Duodenal mucosa (tissue), 2 donors: ENCODE data around the gene TMEM266.

ENCODE experiments used
- H3K27ac ChIP-seq: one replicate; pipeline ENCODE4 v1.7.0; 2013; ENCODE audit warnings: low read depth, low read length
- H3K27me3 ChIP-seq, 2 donors: one replicate each; pipeline ENCODE4 v1.7.0; 2013; ENCODE audit warnings: low read length in 2 of 2, control low read depth in 1 of 2; ENCODE audit not compliant: insufficient read depth in 2 of 2, control insufficient read depth in 1 of 2
- H3K36me3 ChIP-seq, 2 donors: one replicate each; pipeline ENCODE4 v1.7.0; 2013; ENCODE audit warnings: low read length in 2 of 2, control low read depth in 1 of 2; ENCODE audit not compliant: insufficient read depth in 2 of 2, control insufficient read depth in 1 of 2
- H3K4me1 ChIP-seq, 2 donors: one replicate each; pipeline ENCODE4 v1.7.0; 2013; ENCODE audit warnings: low read length in 2 of 2, control low read depth in 1 of 2; ENCODE audit not compliant: insufficient read depth in 2 of 2, control insufficient read depth in 1 of 2
- H3K4me3 ChIP-seq, 2 donors: one replicate each; pipeline ENCODE4 v1.7.0; 2013; ENCODE audit warnings: low read length in 2 of 2, low read depth in 1 of 2
- H3K9ac ChIP-seq, 2 donors: one replicate each; pipeline ENCODE4 v1.7.0; 2013; ENCODE audit warnings: low read length in 2 of 2, low read depth in 1 of 2
- H3K9me3 ChIP-seq, 2 donors: one replicate each; pipeline ENCODE4 v1.7.0; 2013; ENCODE audit warnings: low read length in 2 of 2, control low read depth in 1 of 2; ENCODE audit not compliant: control insufficient read depth in 1 of 2

The TMEM266 gene

GRCh38 chr15:76065793-76066192, 6.0 kb downstream of the TMEM266 start:
- H3K4me3 ChIP-seq, result no peak overlapping the region
- H3K27ac ChIP-seq, result no peak overlapping the region
- H3K9me3 ChIP-seq, result no peaks in the 10 kb centered on the region
- no peak overlapping the region for H3K9ac ChIP-seq
- H3K4me1 ChIP-seq, result no peaks in the 10 kb centered on the region
- H3K36me3 ChIP-seq, result no peaks in the 10 kb centered on the region
- H3K27me3 ChIP-seq, result peaks cover 11 to 31% of the 10 kb centered on the region in 2 donors

GRCh38 chr15:76070192-76070591, 10.4 kb downstream of the TMEM266 start:
- Histone ChIP-seq H3K27me3 (peaks cover 0 to 10% of the 10 kb centered on the region in 2 donors), H3K4me3 (no peak overlapping the region), H3K9ac (no peak overlapping the region), H3K27ac (no peak overlapping the region), H3K4me1 (no peaks in the 10 kb centered on the region), H3K9me3 (no peaks in the 10 kb centered on the region), H3K36me3 (no peaks in the 10 kb centered on the region)

- no peak overlapping the region for H3K27ac ChIP-seq
- H3K9ac ChIP-seq, result no peak overlapping the region
- no peak overlapping the region for H3K4me3 ChIP-seq
- no peaks in the 10 kb centered on the region for H3K36me3 ChIP-seq
- H3K4me1 ChIP-seq, result no peaks in the 10 kb centered on the region
- H3K9me3 ChIP-seq, result no peaks in the 10 kb centered on the region
- peaks cover 0 to 3% of the 10 kb centered on the region in 2 donors for H3K27me3 ChIP-seq
Observed at GRCh38 chr15:76070921-76071635, 11.3 kb downstream of the TMEM266 start.

GRCh38 chr15:76071806-76072205, 12.0 kb downstream of the TMEM266 start:
- Histone ChIP-seq H3K9me3 (no peaks in the 10 kb centered on the region), H3K36me3 (no peaks in the 10 kb centered on the region), H3K4me1 (no peaks in the 10 kb centered on the region), H3K4me3 (no peak overlapping the region), H3K27ac (no peak overlapping the region), H3K9ac (no peak overlapping the region), H3K27me3 (no peaks in the 10 kb centered on the region)

GRCh38 chr15:76073554-76073953, 13.8 kb downstream of the TMEM266 start:
- Histone ChIP-seq H3K27ac (no peak overlapping the region), H3K4me3 (no peak overlapping the region), H3K9me3 (no peaks in the 10 kb centered on the region), H3K27me3 (no peaks in the 10 kb centered on the region), H3K9ac (no peak overlapping the region), H3K36me3 (no peaks in the 10 kb centered on the region), H3K4me1 (no peaks in the 10 kb centered on the region)

- H3K27me3 ChIP-seq, result no peaks in the 10 kb centered on the region
- no peaks in the 10 kb centered on the region for H3K4me1 ChIP-seq
- no peaks in the 10 kb centered on the region for H3K9me3 ChIP-seq
- no peaks in the 10 kb centered on the region for H3K36me3 ChIP-seq
- no peak overlapping the region for H3K4me3 ChIP-seq
- no peak overlapping the region for H3K27ac ChIP-seq
- H3K9ac ChIP-seq, result no peak overlapping the region
Observed at GRCh38 chr15:76075046-76075445, 15.3 kb downstream of the TMEM266 start.

- no peaks in the 10 kb centered on the region for H3K36me3 ChIP-seq
- no peaks in the 10 kb centered on the region for H3K9me3 ChIP-seq
- H3K27me3 ChIP-seq, result no peaks in the 10 kb centered on the region
- no peak overlapping the region for H3K27ac ChIP-seq
- H3K4me1 ChIP-seq, result no peaks in the 10 kb centered on the region
- no peak overlapping the region for H3K9ac ChIP-seq
- H3K4me3 ChIP-seq, result no peak overlapping the region
Observed at GRCh38 chr15:76078285-76078877, 18.6 kb downstream of the TMEM266 start.

GRCh38 chr15:76084256-76084655, 24.5 kb downstream of the TMEM266 start:
- Histone ChIP-seq H3K9ac (no peak overlapping the region), H3K27ac (no peak overlapping the region)

GRCh38 chr15:76098685-76099084, 38.9 kb downstream of the TMEM266 start:
- Histone ChIP-seq H3K9me3 (no peaks in the 10 kb centered on the region), H3K9ac (no peak overlapping the region), H3K27ac (no peak overlapping the region), H3K27me3 (peaks cover 0 to 4% of the 10 kb centered on the region in 2 donors), H3K4me1 (no peaks in the 10 kb centered on the region), H3K36me3 (no peaks in the 10 kb centered on the region), H3K4me3 (no peak overlapping the region)

More at GRCh38 chr15:76084256-76084655, 24.5 kb downstream of the TMEM266 start:
- H3K4me3 ChIP-seq, result no peak overlapping the region
- H3K27me3 ChIP-seq, result peaks cover 0 to 3% of the 10 kb centered on the region in 2 donors
- no peaks in the 10 kb centered on the region for H3K4me1 ChIP-seq
- H3K36me3 ChIP-seq, result no peaks in the 10 kb centered on the region
- H3K9me3 ChIP-seq, result no peaks in the 10 kb centered on the region

- Histone ChIP-seq H3K4me1 (no peaks in the 10 kb centered on the region), H3K27me3 (peaks cover 0 to 4% of the 10 kb centered on the region in 2 donors), H3K9me3 (no peaks in the 10 kb centered on the region), H3K9ac (no peak overlapping the region), H3K4me3 (no peak overlapping the region), H3K36me3 (no peaks in the 10 kb centered on the region), H3K27ac (no peak overlapping the region)
Observed at GRCh38 chr15:76099388-76099787, 39.6 kb downstream of the TMEM266 start.
